ENCODE measurements around the gene ZNF316. TPM values are rescaled to one million over a fixed set of nuclear protein-coding genes. Genes with fewer than 3 reads are reported as not detected.

The ZNF316 gene
- total RNA-seq, 1 experiment from 2014 or later = 15.1 TPM

DNA sequence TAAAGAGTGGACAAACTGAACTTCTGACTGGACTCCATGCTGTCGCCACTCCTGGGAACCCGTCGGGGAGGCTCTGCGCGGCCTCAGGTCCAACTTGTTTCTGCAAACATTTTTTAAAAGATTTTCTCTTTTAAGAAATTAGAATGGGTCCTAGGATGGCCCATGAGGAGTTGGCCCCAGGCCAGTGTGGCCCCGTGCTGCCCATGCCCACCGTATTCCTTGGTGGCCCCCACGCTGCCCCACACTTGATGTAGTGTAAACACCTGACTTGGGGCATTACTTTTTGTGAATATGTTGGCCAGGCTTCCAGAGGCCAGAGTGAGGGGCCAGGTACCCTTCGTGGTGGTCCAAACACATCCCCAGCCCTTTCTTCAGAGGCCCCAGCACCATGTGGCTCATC, 19.3 kb downstream of the ZNF316 start:
- no peak overlapping the region for H3K27ac Mint-ChIP-seq
- no peak overlapping the region for H3K4me3 Mint-ChIP-seq
- peaks cover 17% of the 10 kb centered on the region for H3K4me1 Mint-ChIP-seq
- no peaks in the 10 kb centered on the region for H3K27me3 Mint-ChIP-seq (ENCODE audit: low read depth)
- ChIA-PET POLR2A (interaction anchor here (0.7 kb wide), 1 partner anchor 1537 kb away, joined by 4 read pairs; no protein-coding TSS in a partner anchor), CTCF (no interaction called here)
- no peak for ATAC-seq
- DNase-seq (ENCODE audit: low spot score) = no peak
- H3K9me3 Mint-ChIP-seq = no peaks in the 10 kb centered on the region
- TF ChIP-seq, protein P1, sequence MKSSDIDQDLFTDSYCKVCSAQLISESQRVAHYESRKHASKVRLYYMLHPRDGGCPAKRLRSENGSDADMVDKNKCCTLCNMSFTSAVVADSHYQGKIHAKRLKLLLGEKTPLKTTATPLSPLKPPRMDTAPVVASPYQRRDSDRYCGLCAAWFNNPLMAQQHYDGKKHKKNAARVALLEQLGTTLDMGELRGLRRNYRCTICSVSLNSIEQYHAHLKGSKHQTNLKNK (CRISPR knock-in tag; IDR thresholded peaks at IDR 0.05) = no peak
- TF ChIP-seq, protein P2, sequence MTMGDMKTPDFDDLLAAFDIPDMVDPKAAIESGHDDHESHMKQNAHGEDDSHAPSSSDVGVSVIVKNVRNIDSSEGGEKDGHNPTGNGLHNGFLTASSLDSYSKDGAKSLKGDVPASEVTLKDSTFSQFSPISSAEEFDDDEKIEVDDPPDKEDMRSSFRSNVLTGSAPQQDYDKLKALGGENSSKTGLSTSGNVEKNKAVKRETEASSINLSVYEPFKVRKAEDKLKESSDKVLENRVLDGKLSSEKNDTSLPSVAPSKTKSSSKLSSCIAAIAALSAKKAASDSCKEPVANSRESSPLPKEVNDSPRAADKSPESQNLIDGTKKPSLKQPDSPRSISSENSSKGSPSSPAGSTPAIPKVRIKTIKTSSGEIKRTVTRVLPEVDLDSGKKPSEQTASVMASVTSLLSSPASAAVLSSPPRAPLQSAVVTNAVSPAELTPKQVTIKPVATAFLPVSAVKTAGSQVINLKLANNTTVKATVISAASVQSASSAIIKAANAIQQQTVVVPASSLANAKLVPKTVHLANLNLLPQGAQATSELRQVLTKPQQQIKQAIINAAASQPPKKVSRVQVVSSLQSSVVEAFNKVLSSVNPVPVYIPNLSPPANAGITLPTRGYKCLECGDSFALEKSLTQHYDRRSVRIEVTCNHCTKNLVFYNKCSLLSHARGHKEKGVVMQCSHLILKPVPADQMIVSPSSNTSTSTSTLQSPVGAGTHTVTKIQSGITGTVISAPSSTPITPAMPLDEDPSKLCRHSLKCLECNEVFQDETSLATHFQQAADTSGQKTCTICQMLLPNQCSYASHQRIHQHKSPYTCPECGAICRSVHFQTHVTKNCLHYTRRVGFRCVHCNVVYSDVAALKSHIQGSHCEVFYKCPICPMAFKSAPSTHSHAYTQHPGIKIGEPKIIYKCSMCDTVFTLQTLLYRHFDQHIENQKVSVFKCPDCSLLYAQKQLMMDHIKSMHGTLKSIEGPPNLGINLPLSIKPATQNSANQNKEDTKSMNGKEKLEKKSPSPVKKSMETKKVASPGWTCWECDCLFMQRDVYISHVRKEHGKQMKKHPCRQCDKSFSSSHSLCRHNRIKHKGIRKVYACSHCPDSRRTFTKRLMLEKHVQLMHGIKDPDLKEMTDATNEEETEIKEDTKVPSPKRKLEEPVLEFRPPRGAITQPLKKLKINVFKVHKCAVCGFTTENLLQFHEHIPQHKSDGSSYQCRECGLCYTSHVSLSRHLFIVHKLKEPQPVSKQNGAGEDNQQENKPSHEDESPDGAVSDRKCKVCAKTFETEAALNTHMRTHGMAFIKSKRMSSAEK (CRISPR knock-in tag; IDR thresholded peaks at IDR 0.05; ENCODE audit: borderline replicate concordance) = no peak
- TF ChIP-seq SOX15 (CRISPR knock-in tag; IDR thresholded peaks at IDR 0.05) (no peak), ZNF416 (CRISPR knock-in tag; IDR thresholded peaks at IDR 0.05) (no peak), EMX1 (CRISPR knock-in tag; IDR thresholded peaks at IDR 0.05) (no peak), NR2C2 (CRISPR knock-in tag; IDR thresholded peaks at IDR 0.05) (no peak), IRF2 (CRISPR knock-in tag; IDR thresholded peaks at IDR 0.05; ENCODE audit: borderline replicate concordance, low read depth) (no peak), ETV6 (CRISPR knock-in tag; IDR thresholded peaks at IDR 0.05) (no peak)
- TF ChIP-seq, protein P3, sequence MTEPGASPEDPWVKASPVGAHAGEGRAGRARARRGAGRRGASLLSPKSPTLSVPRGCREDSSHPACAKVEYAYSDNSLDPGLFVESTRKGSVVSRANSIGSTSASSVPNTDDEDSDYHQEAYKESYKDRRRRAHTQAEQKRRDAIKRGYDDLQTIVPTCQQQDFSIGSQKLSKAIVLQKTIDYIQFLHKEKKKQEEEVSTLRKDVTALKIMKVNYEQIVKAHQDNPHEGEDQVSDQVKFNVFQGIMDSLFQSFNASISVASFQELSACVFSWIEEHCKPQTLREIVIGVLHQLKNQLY (CRISPR knock-in tag; IDR thresholded peaks at IDR 0.05) = no peak
- TF ChIP-seq, protein P4, sequence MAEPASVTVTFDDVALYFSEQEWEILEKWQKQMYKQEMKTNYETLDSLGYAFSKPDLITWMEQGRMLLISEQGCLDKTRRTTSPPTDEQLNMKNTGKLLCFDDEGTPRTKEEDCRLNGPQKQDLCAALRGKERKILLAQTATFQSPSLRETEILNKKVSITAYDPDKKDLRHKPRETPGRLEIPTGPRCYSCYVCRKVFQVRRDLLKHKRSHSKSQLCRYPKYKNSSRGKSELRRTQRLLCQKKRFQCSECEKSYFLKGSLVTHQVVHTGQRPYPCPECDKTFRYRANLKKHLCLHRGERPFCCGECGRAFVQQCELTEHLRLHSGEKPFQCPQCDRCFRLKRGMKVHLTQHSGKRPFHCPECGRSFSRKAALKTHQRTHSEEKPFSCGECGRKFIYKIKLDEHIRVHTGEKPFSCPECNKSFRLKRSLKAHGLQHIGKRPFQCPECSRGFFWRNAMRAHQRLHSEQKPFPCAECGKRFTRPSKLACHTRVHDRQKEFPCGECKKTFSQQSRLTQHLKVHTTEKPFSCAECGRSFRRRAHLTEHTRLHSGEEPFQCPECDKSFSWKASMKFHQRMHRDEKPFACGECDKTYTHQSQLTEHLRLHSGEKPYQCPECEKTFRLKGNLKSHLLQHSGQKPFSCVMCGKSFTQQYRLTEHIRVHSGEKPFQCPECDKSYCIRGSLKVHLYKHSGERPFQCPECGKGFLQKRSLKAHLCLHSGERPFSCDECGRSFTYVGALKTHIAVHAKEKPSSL (CRISPR knock-in tag; conservative IDR thresholded peaks at IDR 0.05) = no peak
- TF ChIP-seq, protein P5, sequence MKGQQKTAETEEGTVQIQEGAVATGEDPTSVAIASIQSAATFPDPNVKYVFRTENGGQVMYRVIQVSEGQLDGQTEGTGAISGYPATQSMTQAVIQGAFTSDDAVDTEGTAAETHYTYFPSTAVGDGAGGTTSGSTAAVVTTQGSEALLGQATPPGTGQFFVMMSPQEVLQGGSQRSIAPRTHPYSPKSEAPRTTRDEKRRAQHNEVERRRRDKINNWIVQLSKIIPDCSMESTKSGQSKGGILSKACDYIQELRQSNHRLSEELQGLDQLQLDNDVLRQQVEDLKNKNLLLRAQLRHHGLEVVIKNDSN (CRISPR knock-in tag; IDR thresholded peaks at IDR 0.05) = no peak
- TF ChIP-seq, protein P6, sequence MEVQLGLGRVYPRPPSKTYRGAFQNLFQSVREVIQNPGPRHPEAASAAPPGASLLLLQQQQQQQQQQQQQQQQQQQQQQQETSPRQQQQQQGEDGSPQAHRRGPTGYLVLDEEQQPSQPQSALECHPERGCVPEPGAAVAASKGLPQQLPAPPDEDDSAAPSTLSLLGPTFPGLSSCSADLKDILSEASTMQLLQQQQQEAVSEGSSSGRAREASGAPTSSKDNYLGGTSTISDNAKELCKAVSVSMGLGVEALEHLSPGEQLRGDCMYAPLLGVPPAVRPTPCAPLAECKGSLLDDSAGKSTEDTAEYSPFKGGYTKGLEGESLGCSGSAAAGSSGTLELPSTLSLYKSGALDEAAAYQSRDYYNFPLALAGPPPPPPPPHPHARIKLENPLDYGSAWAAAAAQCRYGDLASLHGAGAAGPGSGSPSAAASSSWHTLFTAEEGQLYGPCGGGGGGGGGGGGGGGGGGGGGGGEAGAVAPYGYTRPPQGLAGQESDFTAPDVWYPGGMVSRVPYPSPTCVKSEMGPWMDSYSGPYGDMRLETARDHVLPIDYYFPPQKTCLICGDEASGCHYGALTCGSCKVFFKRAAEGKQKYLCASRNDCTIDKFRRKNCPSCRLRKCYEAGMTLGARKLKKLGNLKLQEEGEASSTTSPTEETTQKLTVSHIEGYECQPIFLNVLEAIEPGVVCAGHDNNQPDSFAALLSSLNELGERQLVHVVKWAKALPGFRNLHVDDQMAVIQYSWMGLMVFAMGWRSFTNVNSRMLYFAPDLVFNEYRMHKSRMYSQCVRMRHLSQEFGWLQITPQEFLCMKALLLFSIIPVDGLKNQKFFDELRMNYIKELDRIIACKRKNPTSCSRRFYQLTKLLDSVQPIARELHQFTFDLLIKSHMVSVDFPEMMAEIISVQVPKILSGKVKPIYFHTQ (CRISPR knock-in tag; IDR thresholded peaks at IDR 0.05) = no peak
- H3K36me3 Mint-ChIP-seq = peaks cover 6% of the 10 kb centered on the region

DNA sequence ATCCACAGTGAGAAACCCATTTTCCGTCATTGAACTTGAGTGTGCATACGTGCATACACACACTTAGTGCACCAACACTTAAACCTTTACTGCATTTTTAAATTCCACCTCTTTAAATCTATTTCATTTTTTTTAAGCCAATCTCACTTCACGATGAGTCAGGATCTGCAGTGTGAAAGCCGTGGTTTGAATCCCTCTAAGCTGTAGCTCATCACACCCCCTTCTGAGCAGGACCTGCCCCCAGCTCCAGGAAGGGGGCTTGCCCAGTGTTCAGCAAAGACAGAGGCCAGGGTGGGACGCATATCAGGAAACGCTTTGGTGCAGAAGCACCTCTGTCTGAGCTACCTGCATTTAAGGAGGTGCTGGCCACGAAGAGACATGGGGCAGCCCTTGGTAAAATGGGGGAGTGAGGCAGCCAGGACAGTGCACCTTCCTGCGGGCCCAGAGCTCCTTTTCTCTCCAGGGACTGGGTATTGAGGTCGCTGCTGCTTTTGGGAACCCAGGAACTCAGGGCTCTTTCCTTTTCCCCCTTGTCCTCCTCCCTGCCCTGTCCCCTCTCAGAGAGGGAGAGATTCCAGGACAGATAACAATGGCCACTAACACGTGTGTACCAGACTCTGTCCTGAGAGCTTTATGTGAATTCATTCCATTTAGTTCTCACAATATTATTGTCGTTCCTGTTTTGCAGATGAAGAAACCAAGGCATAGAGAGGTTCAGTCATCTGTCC, 21.7 kb downstream of the ZNF316 start:
- CTCF ChIA-PET = no interaction called here
- H3K27ac Mint-ChIP-seq = no peak overlapping the region

More for the DNA sequence above, 21.7 kb downstream of the ZNF316 start:
- Mint-ChIP-seq H3K4me3 (no peak overlapping the region), H3K9me3 (no peaks in the 10 kb centered on the region), H3K4me1 (peaks cover 17% of the 10 kb centered on the region), H3K36me3 (peaks cover 3% of the 10 kb centered on the region; the same call in 1 of the 2 replicates), H3K27me3 (ENCODE audit: low read depth) (no peaks in the 10 kb centered on the region)
- DNase-seq (ENCODE audit: low spot score) = peak; percentile 11
- TF ChIP-seq, protein P7, sequence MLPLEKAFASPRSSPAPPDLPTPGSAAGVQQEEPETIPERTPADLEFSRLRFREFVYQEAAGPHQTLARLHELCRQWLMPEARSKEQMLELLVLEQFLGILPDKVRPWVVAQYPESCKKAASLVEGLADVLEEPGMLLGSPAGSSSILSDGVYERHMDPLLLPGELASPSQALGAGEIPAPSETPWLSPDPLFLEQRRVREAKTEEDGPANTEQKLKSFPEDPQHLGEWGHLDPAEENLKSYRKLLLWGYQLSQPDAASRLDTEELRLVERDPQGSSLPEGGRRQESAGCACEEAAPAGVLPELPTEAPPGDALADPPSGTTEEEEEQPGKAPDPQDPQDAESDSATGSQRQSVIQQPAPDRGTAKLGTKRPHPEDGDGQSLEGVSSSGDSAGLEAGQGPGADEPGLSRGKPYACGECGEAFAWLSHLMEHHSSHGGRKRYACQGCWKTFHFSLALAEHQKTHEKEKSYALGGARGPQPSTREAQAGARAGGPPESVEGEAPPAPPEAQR (CRISPR knock-in tag; IDR thresholded peaks at IDR 0.05) = no peak
- TF ChIP-seq IRF2 (CRISPR knock-in tag; IDR thresholded peaks at IDR 0.05; ENCODE audit: borderline replicate concordance, low read depth) (no peak), ZNF219 (CRISPR knock-in tag; IDR thresholded peaks at IDR 0.05; ENCODE audit: borderline replicate concordance) (no peak), MXD4 (CRISPR knock-in tag; IDR thresholded peaks at IDR 0.05; ENCODE audit: borderline replicate concordance) (no peak)
- TF ChIP-seq, protein P6 (CRISPR knock-in tag; IDR thresholded peaks at IDR 0.05) = no peak
- POLR2A ChIA-PET = interaction anchor here (0.6 kb wide), 1 partner anchor 173 kb away, joined by 3 read pairs; no protein-coding TSS in a partner anchor
- ATAC-seq = peak; percentile 31; the same call in 1 of the 2 replicates

Data from WTC11 (cell line).